ENCODE results near the gene GPANK1.
"Not testable (repeated sequence)": the region's sequence is repeated elsewhere in the genome, so short reads cannot be mapped to it uniquely, and the experiment has no call there.

Gene GPANK1

GRCh38 chr6:31664790-31665500 lies at the start of gene GPANK1:
Gene GPANK1, minus strand, starts transcription at chr6:31664997. Its CDS starts 519 bp downstream, at chr6:31664478.
- DNase-seq: peak; percentile 95

- no peak for DNase-seq
Observed at GRCh38 chr6:31713991-31714684, 49.3 kb upstream of the GPANK1 start.

GRCh38 chr6:31713465-31713864 lies 48.7 kb upstream of the GPANK1 start:
- no peak for DNase-seq

- no peak for DNase-seq
Observed at GRCh38 chr6:31712296-31712695, 47.5 kb upstream of the GPANK1 start.

- DNase-seq: no peak
Observed at GRCh38 chr6:31711233-31711632, 46.4 kb upstream of the GPANK1 start.

- no peak for DNase-seq
Observed at GRCh38 chr6:31710523-31711219, 45.9 kb upstream of the GPANK1 start.

GRCh38 chr6:31709157-31709556 lies 44.4 kb upstream of the GPANK1 start:
- DNase-seq: not testable (repeated sequence)

- no peak for DNase-seq
Observed at GRCh38 chr6:31708224-31708623, 43.4 kb upstream of the GPANK1 start.

GRCh38 chr6:31707701-31708100 lies 42.9 kb upstream of the GPANK1 start:
- no peak for DNase-seq

GRCh38 chr6:31706599-31706998 lies 41.8 kb upstream of the GPANK1 start, which contains the start of gene LY6G6F:
Gene LY6G6F, plus strand, starts transcription at chr6:31706866. Its CDS starts 41 bp downstream, at chr6:31706907.
- no peak for DNase-seq

GRCh38 chr6:31705931-31706330 lies 41.1 kb upstream of the GPANK1 start:
- DNase-seq: no peak

GRCh38 chr6:31702819-31703716 lies 38.3 kb upstream of the GPANK1 start, which contains the start of gene ABHD16A:
Gene ABHD16A, minus strand, starts transcription at chr6:31703324. Its CDS starts 43 bp downstream, at chr6:31703281.
- DNase-seq: peak; percentile 98

- DNase-seq: peak; percentile 41
Observed at GRCh38 chr6:31702405-31702818, 37.6 kb upstream of the GPANK1 start.

GRCh38 chr6:31701666-31702404 lies 37.0 kb upstream of the GPANK1 start:
- DNase-seq: no peak

- DNase-seq: no peak
Observed at GRCh38 chr6:31700740-31701401, 36.1 kb upstream of the GPANK1 start.

GRCh38 chr6:31697555-31697954 lies 32.8 kb upstream of the GPANK1 start:
- peak; percentile 36 for DNase-seq

- DNase-seq: no peak
Observed at GRCh38 chr6:31693535-31693934, 28.7 kb upstream of the GPANK1 start.

GRCh38 chr6:31692886-31693285 lies 28.1 kb upstream of the GPANK1 start:
- DNase-seq: no peak

- DNase-seq: no peak
Observed at GRCh38 chr6:31692353-31692752, 27.6 kb upstream of the GPANK1 start.

GRCh38 chr6:31691564-31692108 lies 26.8 kb upstream of the GPANK1 start:
- no peak for DNase-seq

- DNase-seq: no peak
Observed at GRCh38 chr6:31691078-31691463, 26.3 kb upstream of the GPANK1 start.
